ENCODE results near the gene ABCG1.

- TF ChIP-seq CTCF (IDR thresholded peaks at IDR 0.05) (no peak), EP300 (IDR thresholded peaks at IDR 0.05) (no peak), POLR2A (IDR thresholded peaks at IDR 0.05; ENCODE audit: low read depth) (no peak), POLR2AphosphoS5 (IDR thresholded peaks at IDR 0.05) (no peak)
Observed at GRCh38 chr21:42231756-42232155, 12.8 kb downstream of the ABCG1 start.

Data from esophagus muscularis mucosa (tissue), 4 donors.